ENCODE data around the gene C1QTNF4. TPM values are rescaled to one million over a fixed set of nuclear protein-coding genes. Genes with fewer than 3 reads are reported as not detected.

C1QTNF4 gene
- total RNA-seq, 4 donors from 2014 or later: 0.62 to 0.71 (median 0.71) TPM; not detected in 1

DNA sequence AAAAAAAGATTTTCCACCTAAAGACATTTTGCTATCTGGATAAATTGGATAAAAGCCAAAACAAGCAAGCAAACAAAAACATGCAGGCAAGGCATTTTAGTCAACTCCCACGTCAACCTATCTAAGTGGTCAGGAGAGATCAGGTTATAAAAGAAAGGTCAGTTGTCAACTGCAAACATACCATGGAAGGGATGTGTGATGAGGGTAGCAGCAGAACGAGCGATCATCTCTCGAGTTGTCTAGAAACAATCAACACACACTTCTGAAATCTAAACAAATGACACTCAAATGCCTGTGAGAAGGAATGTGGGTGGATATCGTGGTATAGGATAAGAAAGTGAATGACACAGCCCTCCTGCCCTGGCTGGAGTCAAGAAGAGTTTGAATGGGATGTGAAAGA lies 37.3 kb upstream of the C1QTNF4 start:
- in situ Hi-C loops (cut with MboI; ENCODE audit: low sequenced_read_pairs in 4 of 4): loop anchor here in 1 of 4 donors (25.0 kb wide), 2 partner anchors 131 to 206 kb away; partner anchors contain the start of genes FNBP4 and NUP160
- TF ChIP-seq, protein P1, sequence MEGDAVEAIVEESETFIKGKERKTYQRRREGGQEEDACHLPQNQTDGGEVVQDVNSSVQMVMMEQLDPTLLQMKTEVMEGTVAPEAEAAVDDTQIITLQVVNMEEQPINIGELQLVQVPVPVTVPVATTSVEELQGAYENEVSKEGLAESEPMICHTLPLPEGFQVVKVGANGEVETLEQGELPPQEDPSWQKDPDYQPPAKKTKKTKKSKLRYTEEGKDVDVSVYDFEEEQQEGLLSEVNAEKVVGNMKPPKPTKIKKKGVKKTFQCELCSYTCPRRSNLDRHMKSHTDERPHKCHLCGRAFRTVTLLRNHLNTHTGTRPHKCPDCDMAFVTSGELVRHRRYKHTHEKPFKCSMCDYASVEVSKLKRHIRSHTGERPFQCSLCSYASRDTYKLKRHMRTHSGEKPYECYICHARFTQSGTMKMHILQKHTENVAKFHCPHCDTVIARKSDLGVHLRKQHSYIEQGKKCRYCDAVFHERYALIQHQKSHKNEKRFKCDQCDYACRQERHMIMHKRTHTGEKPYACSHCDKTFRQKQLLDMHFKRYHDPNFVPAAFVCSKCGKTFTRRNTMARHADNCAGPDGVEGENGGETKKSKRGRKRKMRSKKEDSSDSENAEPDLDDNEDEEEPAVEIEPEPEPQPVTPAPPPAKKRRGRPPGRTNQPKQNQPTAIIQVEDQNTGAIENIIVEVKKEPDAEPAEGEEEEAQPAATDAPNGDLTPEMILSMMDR (IDR thresholded peaks at IDR 0.05 in 4 of 5, conservative IDR thresholded peaks at IDR 0.05 in 1 of 5): no peak
- TF ChIP-seq POLR2A (IDR thresholded peaks at IDR 0.05): no peak

DNA sequence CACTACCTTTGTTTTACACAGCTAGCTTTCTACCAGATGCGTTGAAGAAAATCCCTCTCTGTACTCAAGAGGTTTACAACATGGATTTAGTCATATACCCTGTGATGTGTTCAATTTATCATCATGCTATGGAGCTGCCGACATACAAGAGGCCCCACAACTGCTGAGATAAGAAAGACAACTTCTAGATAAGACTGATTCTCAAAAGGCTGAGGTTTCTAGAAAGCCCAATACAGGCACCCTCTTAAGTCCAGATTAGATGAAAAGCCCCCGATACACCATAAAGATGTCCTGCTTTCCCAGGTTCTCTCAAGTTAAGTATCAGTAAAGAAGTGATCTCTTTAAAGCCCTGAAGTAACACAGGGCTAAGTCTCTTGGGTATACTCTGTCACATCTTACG lies 33.8 kb upstream of the C1QTNF4 start:
- intact Hi-C loops (cut with DNase I; ENCODE audit: low total_unique reads) (no loop called here), in situ Hi-C loops (cut with MboI; ENCODE audit: low sequenced_read_pairs in 4 of 4) (loop anchor here in 2 of 4 donors (5.0 to 25.0 kb wide), 3 partner anchors 51 to 209 kb away; partner anchors contain the start of genes FNBP4 (in 1 of the 2), KBTBD4 (in 1 of the 2), NDUFS3 (in 1 of the 2) and NUP160 (in 1 of the 2))
- no peak for TF ChIP-seq POLR2A (IDR thresholded peaks at IDR 0.05)
- TF ChIP-seq, protein P1 (IDR thresholded peaks at IDR 0.05 in 4 of 5, conservative IDR thresholded peaks at IDR 0.05 in 1 of 5): no peak
- Histone ChIP-seq H3K27ac (no peak overlapping the region), H3K4me3 (no peak overlapping the region), H3K27me3 (no peaks in the 10 kb centered on the region), H3K9me3 (no peaks in the 10 kb centered on the region), H3K4me1 (no peaks in the 10 kb centered on the region), H3K36me3 (peaks cover 0 to 89% of the 10 kb centered on the region in 2 donors)
- no peak for DNase-seq
- no peak for ATAC-seq

More for the DNA sequence above, 37.3 kb upstream of the C1QTNF4 start:
- Histone ChIP-seq H3K27ac (no peak overlapping the region), H3K27me3 (no peaks in the 10 kb centered on the region), H3K36me3 (peaks cover 0 to 90% of the 10 kb centered on the region in 2 donors), H3K9me3 (no peaks in the 10 kb centered on the region), H3K4me3 (no peak overlapping the region), H3K4me1 (no peaks in the 10 kb centered on the region)
- intact Hi-C loops (cut with DNase I; ENCODE audit: low total_unique reads): no loop called here
- no peak for DNase-seq
- ATAC-seq: no peak

DNA sequence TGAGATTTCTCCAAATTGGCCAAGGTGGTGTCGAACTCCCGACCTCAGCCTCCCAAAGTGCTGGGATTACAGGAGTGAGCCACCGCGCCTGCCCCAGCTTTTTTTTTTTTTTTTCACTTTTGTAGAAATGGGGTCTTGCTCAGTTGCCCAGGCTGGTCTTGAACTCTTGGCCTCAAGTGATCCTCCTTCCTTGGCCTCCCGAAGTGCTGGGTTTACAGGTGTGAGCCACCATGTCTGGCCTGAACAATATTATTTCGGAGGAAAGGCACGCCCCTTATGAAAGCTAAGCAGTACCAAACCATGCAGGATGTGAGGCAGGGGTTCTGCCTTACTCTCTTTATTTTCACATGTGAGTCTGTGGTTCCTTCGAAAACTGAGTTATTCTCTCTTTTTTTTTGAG lies 32.0 kb upstream of the C1QTNF4 start:
- in situ Hi-C loops (cut with MboI; ENCODE audit: low sequenced_read_pairs in 4 of 4) (loop anchor here in 2 of 4 donors (5.0 to 25.0 kb wide), 3 partner anchors 49 to 211 kb away; partner anchors contain the start of genes FNBP4 (in 1 of the 2), KBTBD4 (in 1 of the 2), NDUFS3 (in 1 of the 2) and NUP160 (in 1 of the 2)), intact Hi-C loops (cut with DNase I; ENCODE audit: low total_unique reads) (no loop called here)
- H3K27ac ChIP-seq: no peak overlapping the region
- peaks cover 0 to 95% of the 10 kb centered on the region in 2 donors for H3K36me3 ChIP-seq
- H3K4me1 ChIP-seq: no peaks in the 10 kb centered on the region
- DNase-seq: no peak
- ATAC-seq: no peak
- no peak for TF ChIP-seq POLR2A (IDR thresholded peaks at IDR 0.05)
- TF ChIP-seq, protein P1 (IDR thresholded peaks at IDR 0.05 in 4 of 5, conservative IDR thresholded peaks at IDR 0.05 in 1 of 5): no peak
- no peak overlapping the region for H3K4me3 ChIP-seq
- H3K9me3 ChIP-seq: no peaks in the 10 kb centered on the region
- H3K27me3 ChIP-seq: no peaks in the 10 kb centered on the region

DNA sequence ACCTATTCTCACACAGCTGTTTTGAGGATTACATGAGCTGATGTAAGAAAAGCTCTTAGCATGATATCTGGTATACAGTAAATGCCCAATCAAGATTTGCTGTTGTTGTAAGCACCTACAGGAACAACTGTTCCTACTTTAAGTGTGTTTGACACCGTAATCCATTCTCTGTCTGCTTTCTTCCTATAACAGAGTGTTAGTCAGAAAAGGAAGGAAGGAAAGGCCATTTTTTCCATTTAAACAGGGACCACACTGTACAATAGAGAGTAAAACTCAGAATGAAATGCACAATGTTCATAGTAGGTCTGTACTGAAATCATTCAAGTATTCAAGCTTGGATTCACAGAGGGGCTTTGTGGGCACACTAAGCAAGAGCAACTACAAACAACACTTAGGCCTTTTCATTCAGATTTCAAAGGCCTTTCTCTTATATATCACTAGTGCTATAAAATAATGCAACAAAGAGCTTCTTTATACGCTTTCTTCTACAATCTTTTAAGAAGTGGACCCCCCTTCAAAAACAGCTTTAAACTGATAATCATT lies 26.7 kb upstream of the C1QTNF4 start:
- in situ Hi-C loops (cut with MboI; ENCODE audit: low sequenced_read_pairs in 4 of 4): no loop called here
- no peak for TF ChIP-seq POLR2A (IDR thresholded peaks at IDR 0.05)
- TF ChIP-seq, protein P1 (IDR thresholded peaks at IDR 0.05 in 4 of 5, conservative IDR thresholded peaks at IDR 0.05 in 1 of 5): no peak
- Histone ChIP-seq H3K9me3 (no peaks in the 10 kb centered on the region), H3K36me3 (peaks cover 0 to 84% of the 10 kb centered on the region in 2 donors), H3K27ac (no peak overlapping the region), H3K4me3 (no peak overlapping the region), H3K4me1 (no peaks in the 10 kb centered on the region), H3K27me3 (no peaks in the 10 kb centered on the region)
- no peak for DNase-seq
- intact Hi-C loops (cut with DNase I; ENCODE audit: low total_unique reads): no loop called here
- ATAC-seq: no peak
